Vagina (tissue), 2 donors: ENCODE data around the gene TNFRSF8.

ENCODE experiments used
- CTCF ChIP-seq, 3 experiments: fragments of 450-650 bp in 2 of 3; fragments of 200-600 bp in 1 of 3; sonication (generic) in 1 of 3; IDR thresholded peaks; one replicate each; pipeline ENCODE4 v1.5.1; 2017 to 2019; ENCODE audit warnings: antibody characterized with exemption in 3 of 3, mild to moderate bottlenecking in 2 of 3, moderate library complexity in 2 of 3
- POLR2A ChIP-seq, 2 donors: fragments of 450-650 bp; IDR thresholded peaks; one replicate each; pipeline ENCODE4 v1.6.1; 2017; ENCODE audit warnings: antibody characterized with exemption in 2 of 2, mild to moderate bottlenecking in 2 of 2, moderate library complexity in 2 of 2
- POLR2AphosphoS5 ChIP-seq, 2 donors: sonication (generic); formaldehyde crosslinking; IDR thresholded peaks; one replicate each; pipeline ENCODE4 v1.9.0; 2017; ENCODE audit warnings: antibody characterized with exemption in 2 of 2, mild to moderate bottlenecking in 2 of 2, low read depth in 1 of 2; ENCODE audit not compliant: insufficient read depth in 1 of 2

- no peak for TF ChIP-seq CTCF (IDR thresholded peaks at IDR 0.05)
- TF ChIP-seq POLR2A (IDR thresholded peaks at IDR 0.05) = no peak
- no peak for TF ChIP-seq POLR2AphosphoS5 (IDR thresholded peaks at IDR 0.05; ENCODE audit: insufficient read depth in 1 of 2, low read depth in 1 of 2)
Measured at GRCh38 chr1:12016182-12016581, 46.9 kb upstream of the TNFRSF8 start.
